GM19099 (cell line): ENCODE results near the gene CDC42BPG.

Experiments
- POLR2A ChIP-seq: IDR thresholded peaks from 3 replicates; pipeline ENCODE4 v1.6.1; 2011; ENCODE audit warnings: low read depth; ENCODE audit not compliant: insufficient read length; ENCODE audit errors: extremely low read depth

The CDC42BPG gene

DNA sequence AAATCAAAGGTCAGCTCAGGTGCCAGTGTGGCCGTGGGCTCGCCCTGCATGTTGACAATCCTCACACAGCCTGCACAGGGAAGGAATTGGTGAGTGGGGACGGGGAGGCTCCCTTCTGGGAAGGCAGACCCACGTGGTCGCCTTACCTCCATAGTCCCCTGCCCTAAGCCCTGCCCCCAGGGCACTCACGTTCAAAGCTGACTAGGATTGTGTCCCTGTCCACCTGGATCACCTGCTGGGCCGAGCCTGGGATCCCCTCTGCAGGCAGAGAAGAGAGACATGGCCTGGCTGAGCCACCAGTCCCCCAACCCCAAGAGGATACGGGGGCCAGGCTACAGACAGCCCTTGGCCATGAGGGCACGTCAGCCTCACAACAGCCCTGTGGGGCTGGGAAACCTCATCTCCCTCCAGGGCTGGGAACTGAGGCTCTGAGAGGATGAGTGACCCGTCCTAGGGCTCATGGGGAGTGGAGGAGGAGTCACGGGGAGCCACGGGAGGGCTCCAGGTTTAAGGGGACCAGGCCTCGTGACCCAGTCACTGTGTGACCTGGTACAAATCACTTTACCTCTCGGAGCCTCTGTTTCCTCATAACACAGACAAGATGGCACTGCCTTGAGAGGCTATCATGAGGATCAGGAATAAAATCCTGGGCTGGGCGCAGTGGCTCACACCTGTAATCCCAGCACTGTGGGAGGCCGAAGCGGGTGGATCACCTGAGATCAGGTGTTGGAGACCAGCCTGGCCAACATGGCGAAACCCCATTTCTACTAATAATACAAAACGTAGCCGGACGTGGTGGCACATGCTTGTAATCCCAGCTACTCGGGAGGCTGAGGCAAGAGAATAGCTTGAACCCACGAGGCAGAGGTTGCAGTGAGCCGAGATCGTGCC lies 54.0 kb downstream of the CDC42BPG start:
- TF ChIP-seq POLR2A = no peak

DNA sequence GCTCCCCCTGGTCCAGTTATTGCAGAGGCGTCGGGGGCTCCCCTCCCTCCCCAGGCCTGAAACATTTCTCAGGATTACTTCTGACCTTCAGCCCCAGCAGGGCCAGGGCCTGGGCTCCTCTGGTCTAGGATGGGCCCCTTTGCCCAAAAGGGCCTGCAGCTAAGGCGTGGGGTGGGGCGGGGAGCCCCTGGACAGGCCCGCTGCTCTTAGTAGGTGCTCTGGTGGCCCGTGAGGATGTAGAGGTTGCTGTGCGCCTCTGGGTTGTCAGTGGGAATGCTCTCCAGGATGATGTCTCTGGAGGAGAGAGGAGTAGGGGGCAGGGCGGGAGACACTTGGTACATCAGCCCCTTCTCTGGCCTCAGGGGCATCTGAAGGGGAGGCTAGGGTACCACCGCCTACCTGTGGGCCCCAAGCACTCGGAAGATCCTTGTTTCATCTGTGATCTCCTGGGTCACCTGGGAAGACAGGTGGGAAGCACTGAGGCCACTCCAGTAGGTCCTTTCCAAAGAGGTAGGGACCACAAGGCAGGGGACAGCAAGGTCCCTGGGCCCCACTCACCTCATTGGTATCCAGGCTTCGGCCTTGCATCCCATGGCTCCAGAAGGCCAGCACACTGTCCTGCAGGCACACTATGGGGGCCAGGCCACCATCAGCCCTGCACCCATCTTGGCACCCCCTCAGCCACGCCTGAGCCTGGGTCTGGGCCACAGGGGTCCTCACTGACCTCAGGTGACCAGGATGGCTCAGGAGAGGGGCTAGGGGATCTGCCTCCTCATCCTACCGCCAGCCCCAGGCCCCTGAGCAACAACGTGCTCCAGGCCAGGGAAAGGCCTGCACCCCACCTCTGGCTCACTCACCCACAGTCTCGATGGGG lies 54.9 kb downstream of the CDC42BPG start:
- no peak for TF ChIP-seq POLR2A

DNA sequence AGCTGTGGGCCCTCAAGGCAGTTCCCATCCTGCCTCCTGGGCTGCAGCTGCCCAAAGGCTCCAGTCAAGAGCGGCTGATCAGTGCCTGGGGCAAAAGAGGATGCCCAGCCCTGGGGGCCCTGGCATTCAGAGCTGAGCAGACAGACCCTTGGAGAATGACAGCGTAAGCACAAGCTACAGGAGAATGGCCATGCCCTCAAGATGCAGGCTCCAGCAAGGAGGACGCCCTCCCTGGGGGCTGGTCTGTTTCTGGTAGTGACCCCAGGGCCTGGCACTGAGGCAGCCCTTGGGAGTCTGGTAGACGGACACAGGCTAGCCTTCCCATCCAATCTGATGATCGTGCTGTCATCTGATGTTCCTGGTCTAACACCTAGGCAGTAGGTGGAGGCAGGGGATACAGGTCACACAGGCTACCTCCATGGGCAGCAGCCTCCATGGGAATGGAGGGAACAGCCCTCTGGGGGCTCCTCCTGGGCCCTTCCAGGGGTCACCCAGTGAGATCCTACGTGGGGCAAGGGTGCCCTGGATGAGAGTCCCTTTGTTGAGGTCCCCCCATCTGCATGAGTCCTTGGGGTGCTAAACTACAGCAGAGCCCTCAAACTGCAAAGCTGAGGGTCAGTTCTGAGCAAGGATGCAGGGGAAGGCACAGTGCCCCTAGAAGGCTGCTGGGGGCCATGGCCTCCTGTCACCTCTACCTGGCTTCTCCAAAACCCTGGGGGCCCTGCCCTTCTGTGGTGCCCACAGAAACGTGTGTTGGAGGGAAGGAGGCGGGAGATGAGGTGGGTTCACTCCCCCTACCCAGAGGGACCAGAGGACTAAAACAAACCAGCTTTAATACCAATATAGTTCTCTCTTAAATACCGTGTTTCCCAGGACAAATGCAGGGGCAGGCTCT lies 55.9 kb downstream of the CDC42BPG start:
- no peak for TF ChIP-seq POLR2A

DNA sequence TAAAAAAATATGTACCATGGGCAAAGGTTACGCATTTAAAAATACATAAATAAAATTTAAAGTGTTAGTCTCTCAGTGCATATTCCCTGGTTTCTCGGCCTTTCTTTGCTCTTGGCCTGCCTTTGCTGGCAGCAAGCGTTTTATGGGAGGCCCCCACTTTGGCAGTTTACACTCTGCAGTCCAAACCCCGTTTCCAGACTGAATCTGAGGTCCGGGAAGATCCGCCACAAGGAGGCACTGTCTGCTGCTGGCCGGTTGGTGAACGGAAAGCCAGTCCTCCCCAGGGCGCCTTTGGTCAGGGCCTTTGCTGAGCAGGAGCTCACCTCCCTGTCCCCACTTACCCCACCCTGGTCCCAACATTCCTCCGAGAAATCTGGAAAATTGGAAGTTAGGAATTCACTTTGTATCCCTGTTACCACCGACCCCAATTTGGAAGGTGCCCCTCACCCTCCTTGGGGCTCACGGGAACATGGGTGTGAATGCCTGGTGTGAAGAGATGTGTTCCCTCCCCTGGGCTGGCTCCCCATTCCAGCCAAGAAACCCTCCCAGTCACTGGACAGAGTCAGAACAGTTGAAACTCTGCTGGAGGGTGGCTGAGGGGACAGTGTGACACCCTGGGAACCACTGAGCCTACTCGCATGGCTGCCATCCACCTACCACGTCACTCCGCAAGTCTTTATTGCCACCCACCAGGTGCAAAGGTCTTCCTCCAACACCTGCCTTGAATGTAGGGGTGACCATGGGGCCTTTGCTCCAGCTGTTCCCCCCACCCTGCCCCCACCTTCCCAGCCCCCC lies 56.7 kb downstream of the CDC42BPG start:
- TF ChIP-seq POLR2A = no peak

DNA sequence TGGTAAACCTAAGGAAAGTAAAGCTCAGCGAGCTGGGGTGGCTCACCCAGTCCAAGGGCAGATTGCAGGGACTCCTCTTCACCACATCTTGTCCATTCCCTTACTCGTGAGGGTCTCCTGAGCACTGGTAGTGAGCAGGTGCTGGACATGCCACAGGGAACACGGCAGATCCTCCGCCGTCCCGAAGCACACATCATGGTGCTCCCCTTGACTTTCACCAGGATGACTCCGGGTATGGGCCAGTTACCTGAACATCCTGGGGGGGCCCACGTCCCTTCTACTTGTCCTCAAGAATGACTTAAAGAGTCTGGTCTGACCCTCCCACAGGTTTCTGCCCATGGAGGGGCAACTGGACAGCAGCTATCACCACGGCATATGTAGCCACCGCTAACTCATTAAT lies 58.1 kb downstream of the CDC42BPG start:
- no peak for TF ChIP-seq POLR2A

DNA sequence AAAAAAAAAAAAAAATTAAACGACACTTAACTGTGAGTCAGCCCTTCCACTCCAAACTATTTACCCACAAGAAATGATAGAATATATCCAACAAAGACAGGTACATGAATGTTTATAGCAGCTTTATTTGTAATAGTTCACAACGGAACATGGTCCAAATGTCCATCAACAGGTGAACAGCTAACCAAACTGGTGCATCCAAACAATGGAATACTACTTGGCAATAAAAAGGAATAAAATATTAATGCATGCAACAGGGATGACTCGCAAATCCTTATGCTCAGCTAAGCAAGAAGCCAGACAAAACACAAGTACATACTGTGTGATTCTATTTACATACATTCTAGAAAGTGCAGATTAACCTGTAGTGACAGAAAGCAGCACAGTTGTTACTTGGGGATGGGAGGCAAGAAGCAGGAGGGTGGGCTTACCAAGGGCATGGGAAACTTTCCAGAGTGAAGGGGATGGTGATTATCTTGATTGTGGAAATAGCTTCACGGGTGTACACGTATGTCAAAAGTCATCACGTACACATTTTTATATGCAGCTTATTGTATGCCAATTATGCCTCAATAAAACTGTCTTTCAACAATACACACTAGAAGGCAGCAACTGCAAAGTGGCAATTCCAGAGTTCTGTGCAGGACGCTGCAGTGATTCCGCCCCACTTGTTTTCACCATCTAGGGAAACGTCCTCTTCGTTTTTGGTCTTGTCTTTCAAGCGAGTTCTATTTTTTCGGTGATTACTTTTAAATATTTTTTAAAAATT lies 59.5 kb downstream of the CDC42BPG start:
- TF ChIP-seq POLR2A = no peak

DNA sequence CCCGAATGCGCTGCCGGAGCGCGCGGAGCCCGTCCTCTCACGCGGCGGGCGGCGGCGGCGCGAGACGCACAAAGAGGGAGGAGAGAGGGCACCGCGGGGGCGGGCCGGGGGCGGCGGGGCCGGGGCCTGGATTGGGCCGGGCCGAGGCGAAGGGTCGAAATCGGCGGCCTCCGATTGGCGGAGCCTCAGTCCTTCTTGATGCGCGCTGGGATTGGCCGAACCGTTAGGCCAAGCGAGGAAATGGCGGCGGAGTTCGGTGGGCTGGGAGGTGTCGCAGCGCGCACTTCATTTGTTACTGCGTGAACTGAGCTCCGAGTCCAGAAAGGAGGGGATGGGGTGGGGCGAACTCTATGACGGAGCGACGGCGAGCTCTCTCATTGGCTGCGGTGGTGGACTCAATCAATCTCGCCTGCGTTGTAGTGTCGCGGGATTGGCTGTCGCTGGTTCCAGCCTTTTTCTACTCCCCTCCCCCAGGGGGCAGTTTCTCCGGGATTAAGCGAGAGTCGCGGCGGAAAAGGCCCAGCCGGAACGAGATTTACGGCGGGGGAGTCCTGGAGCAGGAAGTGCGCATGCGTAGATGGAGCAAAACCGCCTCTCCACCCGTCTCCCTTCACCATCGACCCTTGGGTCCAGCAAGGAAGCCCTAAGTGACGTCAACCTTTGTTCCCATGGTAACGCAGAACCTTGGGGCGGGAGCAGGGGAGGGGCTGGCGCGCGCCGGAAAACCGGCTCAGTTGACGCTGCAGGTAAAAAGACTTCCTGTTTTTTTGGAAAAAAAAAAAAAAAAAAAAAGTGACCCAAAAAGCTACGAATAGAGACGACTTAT lies 65.8 kb downstream of the CDC42BPG start, which contains the start of gene SF1:
Gene SF1, minus strand, starts transcription at position 70 of the 826 bp plus-strand sequence. CDS start 150 bp downstream, outside the sequence.
- peak; percentile 85 for TF ChIP-seq POLR2A

DNA sequence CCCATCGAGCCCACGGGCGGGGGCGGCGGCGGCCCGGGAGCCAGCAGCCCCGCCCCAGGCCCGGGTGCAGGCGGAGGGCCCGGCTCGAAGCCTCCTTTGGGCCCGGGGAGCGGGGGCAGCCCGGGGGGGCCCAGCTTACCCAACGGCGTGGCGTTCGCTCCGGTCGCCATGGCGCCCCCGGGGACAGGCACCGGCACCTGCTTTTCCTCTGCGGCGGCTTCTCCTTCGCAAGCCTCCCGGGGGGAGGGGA lies 66.3 kb downstream of the CDC42BPG start:
- TF ChIP-seq POLR2A = no peak

DNA sequence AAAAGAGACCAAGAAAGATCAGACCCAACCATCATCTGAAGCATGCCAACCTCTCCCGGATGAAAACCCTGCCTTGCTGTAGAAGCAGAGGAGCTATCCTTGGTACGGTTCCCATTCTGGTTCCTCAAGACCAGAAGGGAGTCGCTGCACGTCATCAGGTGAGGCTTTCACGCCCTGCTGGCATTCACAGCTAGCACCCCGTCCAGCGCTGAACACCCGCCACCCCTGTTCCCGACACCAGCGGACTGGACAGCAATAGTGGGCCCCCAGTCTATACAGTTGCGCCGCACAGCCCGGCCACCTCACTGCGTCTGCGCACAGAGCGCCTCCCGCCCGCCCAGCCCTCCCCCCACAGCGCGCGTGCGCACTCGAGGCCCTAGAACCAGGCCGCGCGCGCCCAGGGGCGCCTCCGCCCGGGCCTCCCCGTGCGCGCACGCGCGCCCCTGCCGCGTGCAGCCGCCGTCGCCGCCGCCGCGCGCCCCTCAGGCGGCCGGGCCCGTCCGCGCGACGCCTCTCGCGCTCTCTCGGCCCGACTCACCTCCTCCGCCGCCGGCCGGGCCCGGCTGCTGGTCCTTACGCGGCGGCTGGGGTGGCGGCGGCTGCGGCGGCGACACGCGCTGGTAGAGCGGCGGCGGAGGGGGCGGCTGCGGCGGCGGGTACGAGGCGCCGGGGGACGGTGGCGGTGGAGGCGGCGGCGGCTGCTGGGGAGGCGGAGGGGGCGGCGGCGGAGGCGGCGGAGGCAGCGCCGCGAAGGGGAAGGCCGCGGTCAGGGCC lies 66.8 kb downstream of the CDC42BPG start:
- TF ChIP-seq POLR2A = peak; percentile 8

DNA sequence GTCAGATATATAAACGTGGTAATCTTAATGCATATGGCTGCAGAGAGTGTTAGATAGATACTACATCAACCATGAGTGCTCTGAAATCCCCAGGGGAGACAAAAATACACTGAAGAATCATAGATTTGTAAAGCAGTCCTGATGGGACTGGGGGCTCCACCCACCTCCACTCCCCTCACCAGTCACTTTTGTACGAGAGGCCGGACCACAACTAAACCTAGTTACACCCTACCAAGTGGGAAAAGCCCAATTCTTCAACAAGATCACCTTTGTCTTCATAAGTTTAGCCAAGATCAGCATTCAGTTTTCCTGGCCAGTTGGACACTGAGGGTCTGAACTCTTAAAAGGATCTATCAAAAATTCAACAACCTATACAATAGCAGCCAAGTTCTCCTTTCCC lies 67.6 kb downstream of the CDC42BPG start:
- no peak for TF ChIP-seq POLR2A

DNA sequence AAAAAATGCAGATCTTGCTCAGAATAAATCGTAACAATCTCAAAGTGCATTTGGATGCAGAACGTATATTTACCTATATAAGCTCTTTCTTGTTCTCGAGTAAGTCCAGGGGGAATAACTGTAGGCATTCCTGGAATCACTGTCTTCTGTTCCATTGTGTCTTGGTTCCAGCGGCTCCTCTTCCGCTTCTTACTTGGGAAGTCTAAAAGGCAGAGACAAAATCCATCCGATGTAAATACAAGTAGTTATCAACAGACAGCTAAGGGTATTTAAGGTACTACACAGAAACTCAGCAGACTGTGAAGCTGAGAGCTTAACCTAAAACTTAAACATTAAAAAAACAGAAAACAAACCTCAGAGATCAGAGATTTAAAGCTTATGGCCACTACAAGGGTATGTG lies 68.0 kb downstream of the CDC42BPG start:
- no peak for TF ChIP-seq POLR2A

DNA sequence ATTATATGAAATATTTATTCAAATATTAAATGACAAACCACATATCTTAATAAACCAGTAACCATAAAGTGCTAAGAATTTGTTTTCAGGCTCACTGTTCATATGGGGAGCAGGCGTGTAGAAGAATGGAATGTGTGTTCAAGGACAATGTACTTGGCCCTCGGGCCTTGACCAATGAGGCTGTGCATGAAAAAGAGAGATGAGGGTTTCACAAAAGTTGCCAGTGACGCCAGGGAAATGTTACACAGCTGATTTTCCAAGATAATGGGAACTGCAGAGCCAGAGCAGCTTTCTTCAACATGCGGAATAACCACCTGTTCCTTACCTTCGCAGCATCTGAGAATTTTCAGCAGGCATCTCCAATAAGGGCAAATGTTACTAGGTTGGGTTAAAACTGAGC lies 70.3 kb downstream of the CDC42BPG start:
- TF ChIP-seq POLR2A = no peak
